HG03103 (cell line): Measurements from ENCODE around the gene CNST.
"Not testable (repeated sequence)": the region's sequence is repeated elsewhere in the genome, so short reads cannot be mapped to it uniquely, and the experiment has no call there.

ENCODE experiments used
- ATAC-seq: cut with Tn5 transposase; IDR thresholded peaks from one replicate; pipeline ENCODE4 v1.9.1; 2021; ENCODE audit warnings: low read depth; ENCODE audit not compliant: unreplicated experiment

Gene CNST

GRCh38 chr1:246699095-246699735 is 133.0 kb downstream of the CNST start:
- peak; percentile 97 for ATAC-seq

- ATAC-seq = no peak
These were observed 137.3 kb downstream of the CNST start for GRCh38 chr1:246703581-246703980.

- ATAC-seq = no peak
These were observed 139.1 kb downstream of the CNST start for GRCh38 chr1:246705368-246705767.

GRCh38 chr1:246708166-246708565 is 141.9 kb downstream of the CNST start:
- ATAC-seq = no peak

GRCh38 chr1:246709196-246709595 is 142.9 kb downstream of the CNST start:
- ATAC-seq = no peak

- ATAC-seq = no peak
These were observed 143.6 kb downstream of the CNST start for GRCh38 chr1:246709835-246710234.

- no peak for ATAC-seq
These were observed 145.3 kb downstream of the CNST start for GRCh38 chr1:246711548-246712003.

- ATAC-seq = not testable (repeated sequence)
These were observed 146.2 kb downstream of the CNST start for GRCh38 chr1:246712428-246712827.
